GM18868 (cell line): Measurements from ENCODE around the gene TRIM3.

Experiments
- ATAC-seq: cut with Tn5 transposase; IDR thresholded peaks from one replicate; pipeline ENCODE4 v1.9.1; 2021; ENCODE audit warnings: mild to moderate bottlenecking, moderate library complexity; ENCODE audit not compliant: unreplicated experiment

The TRIM3 gene

DNA sequence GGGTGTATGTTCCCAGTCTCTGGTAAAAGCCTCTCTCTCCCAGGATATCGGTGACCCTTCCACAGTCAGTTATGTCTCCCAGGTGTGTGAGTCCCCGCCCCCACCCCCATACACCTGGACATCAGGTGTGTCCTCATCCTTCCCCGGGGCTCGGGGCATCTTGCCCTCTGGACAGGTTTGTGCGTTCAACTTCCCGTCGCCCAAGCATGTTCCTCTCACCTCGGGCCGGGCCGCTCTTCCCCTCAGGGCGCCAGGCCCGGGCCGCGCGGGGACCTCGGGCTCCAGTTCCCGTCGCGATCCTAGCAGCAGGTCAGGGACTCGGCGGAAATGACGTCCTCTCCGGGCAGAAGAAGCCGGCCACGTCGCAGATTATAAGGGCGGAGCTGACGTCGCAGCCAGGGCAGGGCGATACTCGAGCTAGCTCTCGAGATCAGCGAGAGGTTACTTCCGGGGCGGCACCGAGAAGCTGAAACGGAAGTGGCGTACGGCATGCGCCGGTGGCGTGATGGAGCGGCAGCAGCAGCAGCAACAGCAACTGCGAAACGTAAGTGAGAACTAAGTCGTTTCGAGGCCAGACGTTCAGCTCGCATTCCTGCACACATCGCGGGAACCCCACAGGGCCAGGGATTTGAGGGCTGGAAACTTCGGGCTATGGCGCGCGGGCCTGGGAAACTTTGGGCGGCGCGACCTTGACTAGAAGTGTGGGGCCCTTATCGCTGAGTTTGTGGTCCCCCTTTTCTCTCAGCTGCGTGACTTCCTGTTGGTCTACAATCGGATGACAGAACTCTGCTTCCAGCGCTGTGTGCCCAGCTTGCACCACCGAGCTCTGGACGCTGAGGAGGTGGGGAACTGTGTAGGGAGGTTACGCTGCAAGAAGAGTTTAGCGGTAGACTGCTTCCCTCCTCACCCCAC, 7.5 kb upstream of the TRIM3 start, which contains the start of the genes ARFIP2 and TIMM10B:
ARFIP2 (minus strand) TSS at position 320 of the 912 bp plus-strand sequence. CDS start 910 bp downstream, outside the sequence.
TIMM10B (plus strand) TSS at position 490 of the 912 bp plus-strand sequence; CDS start at position 506, 16 bp downstream.
- peak; percentile 99 for ATAC-seq

DNA sequence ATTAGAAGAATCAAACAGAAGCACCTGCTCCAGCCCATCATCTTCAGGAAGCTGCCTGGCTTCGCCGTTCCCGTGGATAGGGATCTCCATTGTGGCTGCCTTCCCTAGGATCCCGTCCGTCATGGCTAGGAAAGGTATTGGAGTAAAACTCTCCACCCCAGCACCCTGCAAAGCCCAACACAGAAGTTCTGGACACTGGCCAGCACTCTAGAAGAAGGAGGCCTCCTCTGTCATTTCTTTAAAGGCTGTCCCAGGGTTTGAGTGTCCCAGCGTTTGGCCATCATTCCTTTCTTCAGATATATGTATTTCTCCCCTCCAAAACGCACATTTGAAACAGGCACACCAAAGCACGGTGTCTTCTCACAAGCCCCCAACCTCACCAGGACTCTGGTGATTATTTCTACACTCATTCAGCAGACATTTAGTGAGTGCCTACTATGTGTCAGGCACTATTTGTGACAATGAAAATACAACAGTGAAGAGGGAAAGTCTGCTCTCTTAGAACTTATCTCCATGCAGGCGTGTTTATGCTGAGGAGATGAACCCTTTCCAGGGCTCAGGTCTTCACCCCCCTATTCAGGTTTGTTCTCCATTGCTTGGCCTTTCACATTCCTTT, 6.7 kb upstream of the TRIM3 start:
- no peak for ATAC-seq

DNA sequence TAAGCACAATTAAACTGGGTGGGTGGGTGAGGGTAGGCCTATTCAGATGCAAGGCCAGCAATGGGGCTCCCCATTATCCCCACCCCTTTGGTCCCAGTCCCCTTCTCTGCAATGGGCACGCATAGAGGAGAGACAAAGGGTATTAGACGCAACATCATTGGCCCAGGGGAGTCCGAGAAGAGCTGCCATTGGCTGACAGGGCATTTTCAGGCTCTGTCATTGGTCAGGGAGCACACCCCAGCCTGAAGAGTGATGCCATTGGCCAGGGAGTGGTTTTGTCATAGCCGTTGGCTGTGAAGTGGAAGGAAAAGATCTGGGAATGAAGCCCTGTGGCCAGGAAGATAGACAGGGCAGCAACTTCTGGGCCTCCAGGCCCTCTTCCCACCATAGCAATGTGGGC, 2.8 kb upstream of the TRIM3 start:
- ATAC-seq = no peak

DNA sequence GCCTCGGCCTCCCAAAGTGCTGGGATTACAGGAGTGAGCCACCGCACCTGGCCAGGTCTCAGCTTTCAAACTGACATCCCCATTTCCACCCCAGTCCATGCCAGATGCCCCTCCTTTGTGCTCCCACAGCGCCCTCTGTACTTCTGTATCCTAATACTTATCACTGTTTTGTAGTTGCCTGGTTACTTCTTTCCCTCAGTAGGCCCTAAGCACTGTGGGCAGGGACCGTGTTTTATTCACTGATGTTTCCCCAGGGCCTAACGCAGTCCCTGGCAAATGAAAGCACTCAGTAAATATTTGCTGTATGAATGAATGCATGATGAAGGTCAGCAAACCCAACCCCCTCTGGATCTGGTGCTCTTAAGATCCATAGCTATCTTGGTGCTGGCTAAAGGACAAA, 2.2 kb upstream of the TRIM3 start:
- ATAC-seq = no peak

DNA sequence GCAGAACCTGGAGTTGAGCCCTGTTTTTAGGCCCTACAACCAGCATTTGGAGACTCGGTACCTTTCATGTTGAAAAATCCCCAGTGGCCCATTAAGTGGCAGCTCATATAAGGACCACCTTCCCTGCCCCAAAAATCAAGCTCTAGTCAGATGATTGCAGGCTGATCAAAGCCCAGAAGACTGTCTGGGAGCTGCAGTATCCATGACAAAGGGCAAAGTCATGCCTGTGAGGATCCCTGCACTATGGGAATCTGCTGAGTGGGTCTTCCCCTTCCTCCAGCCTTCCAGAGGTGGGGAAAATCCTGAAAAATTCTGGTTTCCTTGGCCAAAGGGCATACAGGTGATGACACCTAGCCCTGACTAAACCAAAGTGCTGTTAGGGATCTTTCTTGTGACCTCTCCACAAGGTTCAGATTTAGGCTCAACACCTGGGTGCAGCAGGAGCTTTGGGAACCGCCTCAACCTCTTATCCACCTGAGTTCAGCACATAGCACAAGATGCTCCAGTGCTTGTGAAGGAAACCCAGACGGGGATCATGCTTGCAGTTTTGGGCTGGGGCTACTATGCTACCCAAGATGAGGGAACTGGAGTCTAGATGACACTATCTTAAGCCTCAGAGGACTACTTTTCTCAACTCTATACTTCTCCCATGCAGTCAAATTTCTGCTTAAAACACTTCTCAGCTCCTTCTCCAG, 1.2 kb upstream of the TRIM3 start:
- no peak for ATAC-seq

DNA sequence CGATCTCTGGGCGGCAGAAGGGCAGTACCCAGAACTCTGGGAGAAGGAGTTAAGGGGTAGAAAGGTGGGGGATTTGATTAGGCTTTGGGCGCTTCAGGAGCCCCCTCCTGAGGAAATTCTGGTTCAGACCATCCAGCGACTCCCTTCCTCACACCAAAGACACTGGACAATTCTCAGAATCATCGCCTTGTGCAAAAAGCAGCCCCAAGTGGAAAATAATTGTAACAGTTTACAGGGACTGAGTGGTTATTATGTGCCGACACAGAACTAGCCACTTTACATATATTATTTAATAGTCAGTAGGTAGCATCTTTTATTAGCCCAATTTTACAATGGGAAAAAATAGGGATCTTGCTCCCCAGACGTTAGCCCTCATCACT, 662 bp upstream of the TRIM3 start:
- ATAC-seq = peak; percentile 6

DNA sequence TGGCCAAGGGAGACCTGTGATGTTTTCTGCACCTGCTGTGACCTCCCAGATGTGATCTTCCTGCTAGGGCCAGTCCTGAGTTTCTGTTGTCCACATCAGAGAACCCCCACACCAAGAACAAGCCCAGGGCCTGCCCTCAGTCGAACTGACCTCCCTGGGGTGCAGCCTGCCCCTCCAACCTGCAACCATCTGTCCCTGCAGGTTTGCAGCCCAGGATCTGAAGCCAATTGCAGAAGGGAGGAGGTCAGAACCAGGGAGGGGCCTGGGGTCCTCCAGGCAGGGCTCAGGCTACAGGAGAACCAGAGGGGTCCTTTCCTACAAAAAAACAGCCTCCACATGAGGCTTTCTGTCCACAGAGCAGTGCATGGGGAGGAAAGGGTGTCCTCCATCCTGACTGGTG, 807 bp downstream of the TRIM3 start:
- ATAC-seq = no peak

DNA sequence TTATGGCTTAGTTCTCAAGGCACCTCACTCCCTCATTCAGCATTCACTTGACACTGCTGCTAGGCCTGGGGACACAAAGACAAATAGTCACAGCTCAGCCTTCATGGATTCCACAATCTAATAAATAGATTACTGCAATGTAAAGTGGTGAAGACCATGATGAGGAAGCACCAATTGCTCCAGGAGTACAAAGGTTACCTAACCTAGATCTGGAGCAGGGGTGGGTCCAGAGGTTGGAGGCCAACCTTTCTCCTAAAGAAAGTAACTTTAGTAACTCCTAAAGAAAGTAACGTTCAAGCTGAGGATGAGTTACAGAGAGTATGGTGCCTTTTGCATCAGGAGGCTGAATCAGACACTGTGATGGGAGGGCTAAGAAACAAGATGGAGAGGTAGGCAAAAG, 4.1 kb downstream of the TRIM3 start:
- no peak for ATAC-seq

DNA sequence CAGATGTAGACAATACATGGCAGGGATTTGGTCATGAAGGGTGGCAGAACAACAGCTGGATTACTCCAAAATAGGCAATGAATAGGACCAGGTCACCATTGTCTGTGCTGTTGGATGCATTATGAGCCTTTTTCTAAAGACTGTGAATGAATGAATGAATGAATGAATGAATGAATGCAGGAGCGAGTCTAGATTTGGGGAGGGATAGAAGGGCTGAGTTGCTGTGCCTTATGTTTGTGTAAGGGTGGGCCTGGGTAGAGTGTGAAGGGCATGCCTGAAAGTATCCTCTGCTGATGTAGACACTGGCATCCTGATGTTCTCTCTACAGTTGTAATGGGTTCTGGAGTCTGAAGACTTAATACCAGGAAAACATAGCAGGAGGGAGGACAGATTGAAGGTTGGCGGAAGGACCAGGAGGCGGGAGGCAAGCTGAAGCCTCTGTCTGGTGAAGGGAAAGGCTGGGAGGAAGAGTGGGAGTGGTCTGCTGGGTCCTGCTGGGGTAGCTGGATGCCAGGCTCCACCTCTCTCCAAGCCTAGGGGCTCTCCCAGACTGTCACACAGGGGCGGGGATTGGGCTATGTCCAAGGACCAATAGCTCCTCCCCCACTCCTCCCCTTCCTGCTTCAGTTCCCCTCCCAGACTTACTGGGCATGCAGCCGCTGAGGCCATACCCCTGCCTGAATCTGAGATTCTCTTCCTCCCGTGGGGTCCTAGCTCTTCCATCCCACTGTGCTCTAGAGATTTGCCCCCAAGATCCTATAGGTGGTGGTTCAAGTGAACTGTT, 4.8 kb downstream of the TRIM3 start:
- ATAC-seq = peak; percentile 84

DNA sequence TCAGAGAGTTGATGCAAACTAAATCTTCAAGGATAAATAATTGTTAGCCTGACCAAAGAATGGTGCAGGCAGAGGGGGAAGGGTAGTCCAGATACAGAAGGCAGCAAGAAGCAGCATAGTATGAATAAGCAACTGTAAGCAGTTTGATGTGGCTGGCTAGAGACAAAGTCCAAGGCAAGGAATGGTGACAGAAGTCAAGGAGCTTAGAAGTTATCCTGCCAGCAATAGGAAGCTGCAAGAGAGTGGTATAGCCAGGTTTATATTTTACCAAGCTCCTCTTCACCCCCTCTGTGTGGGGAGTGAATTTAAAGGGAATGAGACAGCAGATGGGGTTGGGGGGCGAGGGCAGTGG, 14.7 kb downstream of the TRIM3 start:
- ATAC-seq = no peak

DNA sequence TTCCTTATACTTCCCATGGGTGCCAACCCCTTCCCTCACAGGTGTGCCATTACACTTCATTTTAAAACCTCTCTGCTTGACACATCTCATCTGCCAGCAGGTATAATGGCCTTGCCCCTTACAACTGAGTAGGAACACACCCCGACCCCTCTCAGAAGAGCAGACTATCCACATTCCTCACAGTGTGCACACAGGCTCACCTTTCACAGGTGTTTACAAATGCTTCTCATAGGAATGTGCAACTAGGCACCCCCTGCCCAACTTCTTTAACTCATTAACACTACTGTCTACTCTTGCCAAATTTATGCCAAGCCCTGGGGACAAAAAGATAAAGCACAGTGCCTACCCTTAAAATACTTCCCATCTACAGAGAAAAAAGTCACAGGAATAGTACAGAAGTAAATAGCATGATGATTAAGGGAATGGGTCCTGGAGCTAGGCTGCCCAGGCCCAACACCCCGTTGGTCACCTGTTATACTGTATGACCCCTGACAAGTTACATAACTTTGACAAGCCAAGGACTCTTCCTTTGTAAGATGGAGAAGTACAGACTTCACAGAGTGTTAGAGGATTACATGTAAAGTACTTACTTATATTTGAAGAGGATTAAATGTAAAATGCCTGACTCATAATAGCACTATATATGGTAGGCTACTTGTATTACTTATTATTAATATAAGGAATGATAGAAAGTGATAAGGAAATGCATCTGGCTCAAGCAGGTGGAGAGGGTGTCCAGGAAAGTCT, 15.2 kb downstream of the TRIM3 start:
- no peak for ATAC-seq

DNA sequence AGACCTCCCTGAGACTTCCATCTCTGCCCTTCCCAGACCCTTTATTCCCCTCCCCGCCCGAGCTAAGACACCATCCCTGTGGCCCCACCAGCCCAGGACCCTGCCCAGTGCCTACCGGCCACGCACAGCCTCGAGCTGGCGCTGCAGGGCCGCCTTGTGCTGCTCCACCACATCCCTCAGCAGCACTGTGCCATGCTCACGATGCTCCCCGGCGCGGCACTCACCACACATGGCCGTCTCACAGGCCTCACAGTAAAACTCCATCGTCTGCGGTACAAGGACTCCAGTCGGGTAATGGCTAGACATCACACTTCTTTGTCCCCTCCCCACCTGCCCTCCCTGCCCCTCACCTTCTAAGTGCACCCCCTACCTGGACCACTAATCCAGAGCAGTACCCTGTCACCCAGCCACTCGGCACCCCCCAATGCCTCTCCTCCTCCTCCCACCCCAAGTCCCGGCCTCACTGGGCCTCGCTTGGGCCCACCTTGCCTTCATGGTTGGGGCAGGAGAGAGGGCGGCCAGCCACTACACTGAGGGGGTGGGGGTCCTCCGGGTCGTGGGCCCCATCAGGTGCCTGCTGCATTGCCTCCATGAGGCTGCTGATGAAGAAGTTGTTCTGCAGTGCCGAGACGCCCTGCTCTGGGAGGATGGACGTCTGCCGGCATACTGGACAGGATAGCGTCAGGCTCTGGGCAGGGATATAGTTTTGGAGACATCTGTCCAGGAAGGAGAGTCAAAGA, 16.0 kb downstream of the TRIM3 start:
- ATAC-seq = no peak

DNA sequence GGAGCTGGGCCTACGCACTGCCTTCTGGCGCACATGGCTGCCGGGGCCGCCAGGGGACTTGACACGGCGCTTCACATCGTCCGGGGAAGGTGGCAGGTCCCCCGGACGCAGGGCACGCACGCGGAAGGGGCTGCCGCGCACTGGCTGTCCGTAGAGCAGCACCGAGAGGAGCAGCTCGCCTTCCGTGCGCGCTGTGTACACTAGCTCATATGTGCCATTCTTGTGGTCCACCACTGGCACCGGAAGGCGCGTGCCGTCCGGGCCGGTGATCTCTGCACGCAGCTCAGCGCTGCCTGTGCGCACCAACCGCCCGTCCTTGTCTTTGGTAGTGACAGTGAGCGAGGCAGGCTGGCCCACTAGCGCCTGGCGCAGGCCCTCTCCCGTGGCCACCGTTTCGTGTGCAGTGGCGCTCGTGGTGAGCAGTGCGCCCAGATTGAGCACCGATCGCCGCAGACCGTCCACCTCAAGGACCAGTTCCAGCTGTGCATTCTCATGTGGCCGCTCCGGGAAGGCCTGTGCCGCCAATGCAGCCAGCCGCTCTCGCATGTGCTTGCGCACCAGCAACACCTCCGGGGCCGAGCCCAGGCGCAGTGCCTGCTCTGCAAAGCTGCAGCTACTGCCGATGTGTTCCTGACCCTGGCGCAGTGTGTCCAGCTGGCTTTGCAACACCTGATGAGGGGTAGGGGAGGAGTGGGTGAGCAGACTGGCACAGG, 17.2 kb downstream of the TRIM3 start:
- no peak for ATAC-seq

DNA sequence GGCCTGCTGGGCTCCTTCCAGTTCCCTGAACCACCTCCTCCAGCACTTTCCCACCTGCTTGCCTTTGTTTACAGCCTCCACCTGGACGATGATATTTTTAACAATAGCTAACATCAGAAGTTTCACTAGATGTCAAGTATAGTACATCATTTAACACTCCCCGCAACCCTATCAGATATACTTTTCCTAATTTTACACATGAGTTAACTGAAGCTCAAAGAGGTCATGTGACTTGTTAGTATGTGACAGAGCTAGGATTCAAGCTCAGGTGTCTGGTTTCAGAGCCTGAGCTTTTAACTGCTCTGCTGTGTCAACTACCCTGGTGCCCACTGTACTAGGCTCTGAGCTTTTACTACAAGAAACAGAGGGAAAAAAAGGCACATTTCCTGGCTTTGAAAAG, 18.7 kb downstream of the TRIM3 start:
- ATAC-seq = no peak

DNA sequence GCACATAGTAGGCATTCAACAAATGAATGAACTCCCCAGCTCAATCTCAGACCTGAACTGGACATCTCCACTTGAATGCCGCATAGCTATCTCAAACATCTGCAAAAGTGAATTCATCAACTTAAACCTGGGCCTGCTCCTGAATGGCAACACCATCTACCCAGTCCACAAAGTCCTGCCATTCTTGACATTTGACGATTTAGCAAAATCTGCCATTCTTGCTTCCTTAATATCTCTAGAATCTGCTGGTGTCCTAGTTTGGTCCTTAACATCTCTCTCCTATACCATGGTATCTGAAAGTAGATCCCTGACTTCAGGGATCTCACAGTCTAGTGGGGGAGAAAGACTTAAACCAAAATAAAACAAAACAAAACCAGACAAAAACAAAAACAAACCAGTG, 20.6 kb downstream of the TRIM3 start:
- no peak for ATAC-seq

DNA sequence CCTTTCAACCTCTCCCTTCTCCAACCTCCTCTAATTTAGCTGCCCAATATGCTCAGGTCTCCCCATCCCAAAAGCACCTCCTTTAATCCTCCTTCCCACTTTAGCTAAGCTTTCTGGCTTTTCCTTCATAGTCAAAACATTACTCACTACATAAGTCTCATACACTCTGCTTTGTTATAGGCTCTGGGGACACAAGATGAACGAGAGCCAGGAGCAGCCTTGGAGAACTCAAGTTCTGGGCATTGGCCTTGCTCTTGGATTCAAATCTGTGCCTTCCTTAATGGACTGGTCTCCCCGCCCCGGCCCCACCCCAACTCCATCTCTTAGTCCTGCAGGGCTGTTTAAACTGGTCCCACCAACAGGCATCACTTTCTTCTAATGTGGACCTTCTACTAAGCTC, 21.5 kb downstream of the TRIM3 start:
- ATAC-seq = no peak

DNA sequence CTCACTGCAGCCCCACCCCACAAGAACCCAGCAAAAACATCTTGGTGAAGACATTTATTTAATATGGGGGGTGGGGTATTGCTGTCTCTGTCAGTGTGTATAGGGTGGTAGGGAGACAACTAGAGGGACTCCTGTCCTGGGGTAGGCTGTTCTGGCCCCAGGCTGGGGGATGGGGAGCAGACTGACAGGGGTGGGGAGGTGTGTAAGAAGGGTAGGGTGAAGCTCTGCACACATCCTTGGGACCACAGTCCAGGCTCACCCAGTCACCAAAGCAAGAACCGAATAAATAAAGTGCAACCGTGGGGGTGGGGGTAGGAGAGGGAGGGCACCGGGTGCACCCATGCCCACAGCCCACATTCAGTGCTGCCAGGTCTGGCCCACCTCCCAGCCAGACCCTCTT, 25.2 kb downstream of the TRIM3 start:
- ATAC-seq = no peak

DNA sequence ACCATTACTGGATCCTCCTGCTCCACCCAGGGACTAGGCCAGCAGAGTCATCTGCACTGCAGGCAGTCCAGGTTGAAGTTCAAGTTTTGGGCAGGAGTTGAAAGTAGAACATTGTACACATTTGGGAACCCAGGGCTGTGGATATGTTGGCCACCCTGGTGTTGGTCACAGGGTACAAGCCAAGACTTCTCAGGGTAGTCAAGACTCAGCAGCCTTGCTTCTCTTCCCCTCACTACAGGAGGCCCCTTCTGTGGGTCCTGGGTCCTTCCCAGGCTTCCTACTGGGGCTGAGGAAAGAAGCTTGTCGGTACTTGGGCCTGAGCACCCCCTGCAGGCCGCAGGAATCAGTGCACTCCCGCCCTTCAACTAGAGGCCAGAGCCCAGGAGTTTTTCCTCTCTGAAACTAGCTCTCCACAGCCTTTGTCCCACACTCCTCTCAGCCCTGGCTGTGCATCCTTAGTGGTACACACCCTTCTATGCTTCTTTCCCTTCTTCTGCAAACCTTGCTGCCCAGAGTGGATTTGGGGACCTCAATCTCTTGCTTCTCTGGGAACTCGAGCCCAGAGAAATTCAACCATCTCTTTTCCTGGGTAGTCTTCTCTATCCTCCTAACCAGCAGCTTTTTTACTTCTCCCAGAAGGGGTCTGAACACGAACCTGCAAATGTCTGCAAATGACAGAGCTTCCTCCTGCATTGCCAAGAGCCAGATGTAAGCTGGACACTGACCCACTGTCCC, 30.3 kb downstream of the TRIM3 start:
- ATAC-seq = peak; percentile 94
